ENCODE measurements around the gene C11orf21. TPM values are rescaled to one million over a fixed set of nuclear protein-coding genes. Genes with fewer than 3 reads are reported as not detected.

The C11orf21 gene
- total and polyA plus RNA-seq, 10 of the 15 experiments (the other 5 are each of a cell fraction or from before 2014, with no cell fraction given): 0.04 to 0.26 (median 0.11) TPM; not detected in 7

DNA sequence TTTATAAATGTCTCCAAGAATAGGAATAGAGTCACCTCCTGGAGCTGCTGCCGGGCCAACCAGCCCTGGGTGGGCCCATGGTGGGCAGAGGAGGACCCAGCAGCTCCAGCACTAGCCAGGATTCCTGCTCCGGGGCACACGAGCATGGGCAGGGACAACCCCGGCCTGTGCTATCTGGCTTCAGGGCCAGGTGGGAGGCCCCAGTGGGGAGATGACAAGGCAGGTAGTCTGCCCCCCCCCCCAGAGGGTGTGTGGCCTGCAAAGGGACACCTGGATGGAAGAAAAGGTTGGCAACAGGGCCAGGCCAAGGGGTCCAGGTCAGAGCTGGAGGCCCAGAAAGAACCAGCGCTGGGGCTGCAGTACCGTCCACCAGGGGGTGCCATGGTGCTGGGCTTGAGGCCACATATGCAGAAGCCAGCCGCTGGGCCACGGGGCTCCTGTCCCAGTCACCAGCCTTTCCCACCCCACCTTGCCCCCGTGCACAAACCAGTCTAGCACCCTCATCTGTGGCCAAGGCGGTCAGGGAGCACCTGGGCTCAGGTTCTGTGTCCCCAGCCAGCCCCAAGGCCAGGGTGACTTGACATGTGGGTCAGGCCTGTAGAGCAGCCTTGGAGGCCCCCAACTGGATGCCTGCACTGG, 3.5 kb upstream of the C11orf21 start (continued):
- TF ChIP-seq CTCF (IDR thresholded peaks at IDR 0.05 in 2 of 3, conservative IDR thresholded peaks at IDR 0.05 in 1 of 3; ENCODE audit: control insufficient read depth in 2 of 3, extremely low read depth in 1 of 3, insufficient read depth in 1 of 3, low read depth in 3 of 3, low read length in 3 of 3) (peak; percentile 76 to 93 (median 84)), POLR2AphosphoS2 (IDR thresholded peaks at IDR 0.05; ENCODE audit: low read depth, low read length) (no peak), TCF7 (IDR thresholded peaks at IDR 0.05; ENCODE audit: borderline replicate concordance) (no peak), TCF3 (IDR thresholded peaks at IDR 0.05; ENCODE audit: borderline replicate concordance, insufficient read depth, low read depth, low read length) (no peak), NFYA (IDR thresholded peaks at IDR 0.05; ENCODE audit: borderline replicate concordance, low read depth, low read length) (no peak), EP300 (IDR thresholded peaks at IDR 0.05; ENCODE audit: borderline replicate concordance in 1 of 2, control insufficient read depth in 1 of 2, low read depth in 2 of 2, low read length in 2 of 2) (no peak), SMAD5 (IDR thresholded peaks at IDR 0.05; ENCODE audit: low read depth) (no peak), ZZZ3 (IDR thresholded peaks at IDR 0.05; ENCODE audit: control insufficient read depth, insufficient read length, low read depth) (no peak), KDM1A (IDR thresholded peaks at IDR 0.05; ENCODE audit: borderline replicate concordance) (no peak), SKIL (IDR thresholded peaks at IDR 0.05; ENCODE audit: low read depth, poor library complexity, severe bottlenecking) (no peak), NR2F1 (conservative IDR thresholded peaks at IDR 0.05) (0 out of 2 replicates have a peak, but pooled peaks have one; percentile 27), IRF4 (IDR thresholded peaks at IDR 0.05; ENCODE audit: low read depth, low read length) (0 out of 2 replicates have a peak, but pooled peaks have one; percentile 23)
- TF ChIP-seq, protein P1, sequence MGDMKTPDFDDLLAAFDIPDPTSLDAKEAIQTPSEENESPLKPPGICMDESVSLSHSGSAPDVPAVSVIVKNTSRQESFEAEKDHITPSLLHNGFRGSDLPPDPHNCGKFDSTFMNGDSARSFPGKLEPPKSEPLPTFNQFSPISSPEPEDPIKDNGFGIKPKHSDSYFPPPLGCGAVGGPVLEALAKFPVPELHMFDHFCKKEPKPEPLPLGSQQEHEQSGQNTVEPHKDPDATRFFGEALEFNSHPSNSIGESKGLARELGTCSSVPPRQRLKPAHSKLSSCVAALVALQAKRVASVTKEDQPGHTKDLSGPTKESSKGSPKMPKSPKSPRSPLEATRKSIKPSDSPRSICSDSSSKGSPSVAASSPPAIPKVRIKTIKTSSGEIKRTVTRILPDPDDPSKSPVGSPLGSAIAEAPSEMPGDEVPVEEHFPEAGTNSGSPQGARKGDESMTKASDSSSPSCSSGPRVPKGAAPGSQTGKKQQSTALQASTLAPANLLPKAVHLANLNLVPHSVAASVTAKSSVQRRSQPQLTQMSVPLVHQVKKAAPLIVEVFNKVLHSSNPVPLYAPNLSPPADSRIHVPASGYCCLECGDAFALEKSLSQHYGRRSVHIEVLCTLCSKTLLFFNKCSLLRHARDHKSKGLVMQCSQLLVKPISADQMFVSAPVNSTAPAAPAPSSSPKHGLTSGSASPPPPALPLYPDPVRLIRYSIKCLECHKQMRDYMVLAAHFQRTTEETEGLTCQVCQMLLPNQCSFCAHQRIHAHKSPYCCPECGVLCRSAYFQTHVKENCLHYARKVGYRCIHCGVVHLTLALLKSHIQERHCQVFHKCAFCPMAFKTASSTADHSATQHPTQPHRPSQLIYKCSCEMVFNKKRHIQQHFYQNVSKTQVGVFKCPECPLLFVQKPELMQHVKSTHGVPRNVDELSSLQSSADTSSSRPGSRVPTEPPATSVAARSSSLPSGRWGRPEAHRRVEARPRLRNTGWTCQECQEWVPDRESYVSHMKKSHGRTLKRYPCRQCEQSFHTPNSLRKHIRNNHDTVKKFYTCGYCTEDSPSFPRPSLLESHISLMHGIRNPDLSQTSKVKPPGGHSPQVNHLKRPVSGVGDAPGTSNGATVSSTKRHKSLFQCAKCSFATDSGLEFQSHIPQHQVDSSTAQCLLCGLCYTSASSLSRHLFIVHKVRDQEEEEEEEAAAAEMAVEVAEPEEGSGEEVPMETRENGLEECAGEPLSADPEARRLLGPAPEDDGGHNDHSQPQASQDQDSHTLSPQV (IDR thresholded peaks at IDR 0.05): 0 out of 2 replicates have a peak, but pooled peaks have one; percentile 18
- TF ChIP-seq, protein P2, sequence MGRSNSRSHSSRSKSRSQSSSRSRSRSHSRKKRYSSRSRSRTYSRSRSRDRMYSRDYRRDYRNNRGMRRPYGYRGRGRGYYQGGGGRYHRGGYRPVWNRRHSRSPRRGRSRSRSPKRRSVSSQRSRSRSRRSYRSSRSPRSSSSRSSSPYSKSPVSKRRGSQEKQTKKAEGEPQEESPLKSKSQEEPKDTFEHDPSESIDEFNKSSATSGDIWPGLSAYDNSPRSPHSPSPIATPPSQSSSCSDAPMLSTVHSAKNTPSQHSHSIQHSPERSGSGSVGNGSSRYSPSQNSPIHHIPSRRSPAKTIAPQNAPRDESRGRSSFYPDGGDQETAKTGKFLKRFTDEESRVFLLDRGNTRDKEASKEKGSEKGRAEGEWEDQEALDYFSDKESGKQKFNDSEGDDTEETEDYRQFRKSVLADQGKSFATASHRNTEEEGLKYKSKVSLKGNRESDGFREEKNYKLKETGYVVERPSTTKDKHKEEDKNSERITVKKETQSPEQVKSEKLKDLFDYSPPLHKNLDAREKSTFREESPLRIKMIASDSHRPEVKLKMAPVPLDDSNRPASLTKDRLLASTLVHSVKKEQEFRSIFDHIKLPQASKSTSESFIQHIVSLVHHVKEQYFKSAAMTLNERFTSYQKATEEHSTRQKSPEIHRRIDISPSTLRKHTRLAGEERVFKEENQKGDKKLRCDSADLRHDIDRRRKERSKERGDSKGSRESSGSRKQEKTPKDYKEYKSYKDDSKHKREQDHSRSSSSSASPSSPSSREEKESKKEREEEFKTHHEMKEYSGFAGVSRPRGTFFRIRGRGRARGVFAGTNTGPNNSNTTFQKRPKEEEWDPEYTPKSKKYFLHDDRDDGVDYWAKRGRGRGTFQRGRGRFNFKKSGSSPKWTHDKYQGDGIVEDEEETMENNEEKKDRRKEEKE (IDR thresholded peaks at IDR 0.05): no peak
- TF ChIP-seq, protein P3, sequence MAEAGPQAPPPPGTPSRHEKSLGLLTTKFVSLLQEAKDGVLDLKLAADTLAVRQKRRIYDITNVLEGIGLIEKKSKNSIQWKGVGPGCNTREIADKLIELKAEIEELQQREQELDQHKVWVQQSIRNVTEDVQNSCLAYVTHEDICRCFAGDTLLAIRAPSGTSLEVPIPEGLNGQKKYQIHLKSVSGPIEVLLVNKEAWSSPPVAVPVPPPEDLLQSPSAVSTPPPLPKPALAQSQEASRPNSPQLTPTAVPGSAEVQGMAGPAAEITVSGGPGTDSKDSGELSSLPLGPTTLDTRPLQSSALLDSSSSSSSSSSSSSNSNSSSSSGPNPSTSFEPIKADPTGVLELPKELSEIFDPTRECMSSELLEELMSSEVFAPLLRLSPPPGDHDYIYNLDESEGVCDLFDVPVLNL (IDR thresholded peaks at IDR 0.05; ENCODE audit: low read depth, low read length): no peak
